NCI-H2029 (cell line): Measurements from ENCODE around the gene USHBP1.
A peak's percentile ranks its signal among the peaks of the same experiment; 100 is the strongest.
"Not testable (repeated sequence)": the region's sequence is repeated elsewhere in the genome, so short reads cannot be mapped to it uniquely, and the experiment has no call there.

ENCODE experiments used
- DNase-seq: peaks from one replicate; lab custom pipeline; 2025; lab: John Stamatoyannopoulos, UW

Gene USHBP1

DNA sequence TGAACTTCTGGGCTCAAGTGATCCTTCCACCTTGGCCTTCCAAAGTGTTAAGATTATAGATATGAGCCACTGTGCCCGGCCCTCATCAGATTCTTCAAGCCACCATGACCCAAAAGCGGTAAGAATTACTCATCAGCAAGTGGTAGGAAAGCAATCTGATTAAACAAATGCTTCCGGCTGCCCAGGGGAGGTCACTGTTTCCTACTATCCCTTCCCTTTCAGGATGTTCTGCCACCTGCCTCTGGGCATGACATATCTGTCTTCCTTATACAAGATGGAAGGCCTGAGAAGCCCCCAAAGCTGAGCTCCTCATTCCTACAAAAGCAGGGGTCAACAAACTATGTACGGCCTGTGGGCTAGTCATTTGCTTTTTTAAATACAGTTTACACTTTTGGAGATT, 31.7 kb upstream of the USHBP1 start:
- no peak for DNase-seq

DNA sequence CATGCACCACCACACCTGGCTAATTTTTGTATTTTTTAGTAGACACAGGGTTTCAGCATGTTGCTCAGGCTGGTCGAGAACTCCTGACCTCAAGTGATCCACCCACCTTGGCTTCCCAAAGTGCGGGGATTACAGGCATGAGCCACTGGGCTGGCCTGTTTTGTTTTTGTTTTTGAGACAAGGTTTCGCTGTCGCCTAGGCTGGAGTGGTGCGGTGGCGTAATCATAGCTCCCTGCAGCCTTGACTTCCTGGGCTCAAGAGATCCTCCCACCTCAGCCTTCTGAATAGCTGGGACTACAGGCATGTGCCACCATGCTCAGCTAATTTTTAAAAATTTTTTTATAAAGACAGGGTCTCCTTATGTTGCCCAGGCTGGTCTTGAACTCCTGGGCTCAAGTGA, 31.0 kb upstream of the USHBP1 start:
- not testable (repeated sequence) for DNase-seq

DNA sequence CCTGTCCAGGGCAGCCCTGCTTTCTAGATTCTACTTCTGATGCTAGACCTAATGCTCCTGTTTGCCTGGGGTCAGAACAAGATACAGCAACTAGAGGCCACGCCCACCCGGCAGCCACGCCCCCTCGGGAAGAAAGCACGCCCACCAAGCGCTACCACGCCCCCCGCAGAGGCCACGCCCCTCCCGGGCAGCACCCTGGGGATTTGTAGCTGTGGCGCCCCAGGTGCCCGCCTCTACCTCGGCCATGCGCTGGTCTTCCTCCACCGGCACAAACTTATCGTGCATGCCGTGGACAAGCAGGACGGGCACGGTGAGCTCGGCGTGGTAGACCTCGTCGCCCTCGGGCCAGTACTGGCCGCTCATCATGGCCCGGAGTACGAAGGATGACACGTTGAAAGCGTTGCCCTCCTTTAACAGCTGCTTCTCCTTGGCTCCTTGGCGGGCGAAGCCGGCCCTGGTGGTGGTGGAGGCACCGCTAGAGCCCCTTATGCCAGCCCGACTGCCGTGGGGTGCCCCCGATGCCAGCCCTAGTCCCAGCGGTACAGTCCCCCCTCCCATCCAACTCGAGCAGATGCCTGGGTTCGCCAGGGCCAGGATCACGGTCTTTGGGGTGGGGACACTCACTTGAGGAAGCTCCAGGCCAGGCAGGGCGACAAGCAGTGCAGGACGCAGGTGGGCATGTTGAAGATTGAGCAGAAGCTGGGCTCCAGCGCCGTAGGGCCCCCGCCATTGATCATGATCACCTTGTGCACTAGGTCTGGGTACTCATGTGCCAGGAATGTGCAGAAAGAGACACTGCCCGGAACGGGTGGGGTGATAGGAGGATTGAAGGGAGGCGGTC, 29.7 kb upstream of the USHBP1 start:
- DNase-seq: no peak

DNA sequence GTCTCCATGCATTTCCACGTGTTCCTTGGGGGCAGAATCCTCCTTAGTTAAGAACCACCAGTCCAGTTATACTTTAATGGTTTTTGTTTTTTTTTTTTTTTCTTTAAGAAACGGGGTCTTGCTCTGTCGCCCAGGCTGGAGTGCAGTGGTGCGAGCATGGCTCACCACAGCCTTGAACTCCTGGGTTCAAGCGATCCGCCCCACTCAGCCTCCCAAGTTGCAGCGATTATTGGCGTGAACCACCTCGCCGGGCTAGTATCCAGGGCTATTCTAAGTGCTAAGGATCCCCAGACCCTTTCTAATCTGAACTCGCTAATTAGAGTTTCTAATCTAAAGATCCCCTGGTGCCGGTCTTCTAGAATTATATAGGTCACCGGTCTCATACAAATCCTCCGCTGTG, 29.1 kb upstream of the USHBP1 start:
- DNase-seq: no peak

DNA sequence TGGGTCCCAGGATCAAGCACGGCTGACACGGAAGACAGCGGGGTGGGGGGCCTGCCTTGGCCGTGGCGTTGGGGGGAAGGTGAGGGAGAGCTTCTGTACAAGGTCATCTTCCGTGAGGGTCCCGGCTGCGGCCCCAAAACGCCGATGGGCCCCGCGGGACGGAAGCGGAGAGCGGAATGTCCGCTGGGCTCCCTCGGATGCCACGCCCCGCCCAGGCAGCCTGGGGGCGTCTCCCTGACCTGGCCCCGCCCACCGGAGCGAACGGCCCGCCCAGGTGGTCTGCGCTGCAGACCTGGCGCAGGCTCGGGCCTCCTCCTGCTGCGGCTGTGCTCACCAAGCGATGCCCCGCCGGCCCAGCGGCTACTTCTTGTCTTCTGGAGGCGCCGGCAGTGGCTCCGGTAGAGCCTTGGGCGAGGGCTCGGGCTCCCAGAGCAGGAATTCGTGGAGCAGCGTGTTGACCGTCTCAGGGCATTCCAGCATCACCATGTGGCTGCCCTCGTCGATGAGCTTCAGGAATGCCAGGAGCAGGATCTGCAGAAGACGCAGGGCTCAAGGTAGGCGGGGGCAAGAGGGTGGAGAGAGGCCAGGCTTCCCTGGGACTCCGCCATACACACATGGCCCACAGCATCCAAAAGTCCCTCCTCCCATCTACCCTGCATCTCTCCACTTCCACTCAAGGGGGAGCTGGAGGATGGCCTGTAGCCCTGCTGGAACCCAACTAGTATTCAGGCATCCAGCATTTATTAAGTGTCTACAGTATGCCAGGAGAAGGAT, 27.9 kb upstream of the USHBP1 start:
- DNase-seq: no peak

DNA sequence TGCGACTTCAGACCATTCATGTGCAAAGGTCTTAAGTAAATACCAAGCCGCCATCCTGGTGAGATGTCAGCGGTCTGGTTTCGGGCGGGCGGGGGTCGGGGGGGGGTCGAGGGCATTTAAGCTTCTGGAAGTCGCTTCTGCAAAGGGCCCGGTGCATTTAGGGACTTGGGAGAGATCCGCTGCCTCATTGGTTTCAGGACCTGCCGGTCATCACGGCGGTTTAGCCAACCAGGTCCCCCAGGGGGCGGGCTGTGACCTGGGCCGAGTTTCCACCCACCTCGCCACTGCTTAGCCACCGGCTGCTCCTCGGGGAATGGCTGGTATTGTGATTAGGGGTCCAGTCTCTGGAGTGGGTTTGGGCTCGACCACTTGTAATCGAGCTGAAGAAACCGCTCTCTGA, 24.9 kb upstream of the USHBP1 start:
- peak; percentile 62 for DNase-seq

DNA sequence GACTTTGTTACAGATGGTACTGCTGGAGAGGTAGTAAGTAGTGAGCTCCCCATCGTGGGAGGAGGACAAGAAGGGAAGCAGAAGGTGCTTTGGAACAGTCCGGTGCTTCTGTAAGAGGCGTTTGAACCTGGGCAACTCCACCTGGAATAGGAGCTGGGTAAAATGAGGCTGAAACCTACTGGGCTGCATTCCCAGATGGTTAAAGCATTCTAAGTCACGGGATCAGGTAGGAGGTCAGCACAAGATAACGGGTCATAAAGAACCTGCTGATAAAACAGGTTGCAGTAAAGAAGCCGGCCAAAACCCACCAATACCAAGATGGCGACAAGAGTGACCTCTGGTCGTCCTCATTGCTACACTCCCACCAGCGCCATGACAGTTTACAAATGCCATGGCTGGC, 22.2 kb upstream of the USHBP1 start:
- no peak for DNase-seq

DNA sequence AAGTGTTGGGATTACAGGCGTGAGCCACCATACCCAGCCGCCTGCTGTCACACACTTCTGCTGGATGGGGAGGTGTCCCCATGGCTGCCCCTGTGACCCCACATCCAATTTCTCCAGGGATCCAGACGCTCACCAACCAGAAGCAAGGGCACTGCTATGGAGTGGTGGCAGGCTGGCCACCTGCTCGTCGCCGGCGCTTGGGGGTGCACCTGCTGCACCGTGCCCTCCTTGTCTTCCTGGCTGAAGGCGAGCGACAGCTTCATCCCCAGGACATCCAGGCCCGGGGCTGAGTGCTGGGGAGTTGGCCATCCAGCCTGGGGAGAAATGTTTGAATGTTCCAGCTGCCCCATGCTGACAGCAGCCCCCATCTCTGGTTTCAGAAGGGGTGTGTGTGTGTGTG, 21.7 kb upstream of the USHBP1 start:
- no peak for DNase-seq

DNA sequence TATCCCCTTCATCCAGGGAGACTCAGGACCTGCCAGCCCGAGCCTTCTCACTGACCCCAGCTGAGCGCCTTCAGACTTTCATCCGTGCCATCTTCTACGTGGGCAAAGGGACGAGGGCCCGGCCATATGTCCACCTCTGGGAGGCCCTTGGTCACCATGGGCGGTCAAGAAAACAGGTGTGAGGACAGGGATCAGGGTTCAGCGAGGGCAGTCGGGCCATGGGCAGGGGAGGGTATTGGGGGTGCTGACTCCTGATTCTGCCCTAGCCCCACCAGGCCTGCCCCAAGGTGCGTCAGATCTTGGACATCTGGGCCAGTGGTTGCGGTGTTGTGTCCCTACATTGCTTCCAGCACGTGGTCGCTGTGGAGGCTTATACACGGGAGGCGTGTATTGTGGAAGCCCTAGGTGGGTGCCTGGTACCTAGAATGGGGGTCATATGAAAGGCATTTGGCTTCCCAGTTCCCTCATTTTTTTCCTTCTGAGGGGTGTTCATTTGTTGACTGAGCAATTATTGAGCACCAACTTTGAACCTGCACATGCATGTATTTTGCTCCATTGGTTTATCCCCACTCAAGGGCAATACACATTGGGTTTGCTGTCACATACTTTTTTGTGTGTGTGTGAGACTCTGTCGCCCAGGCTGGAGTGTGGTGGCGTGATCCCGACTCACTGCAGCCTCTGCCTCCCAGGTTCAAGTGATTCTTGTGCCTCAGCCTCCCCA, 21.0 kb upstream of the USHBP1 start:
- no peak for DNase-seq

DNA sequence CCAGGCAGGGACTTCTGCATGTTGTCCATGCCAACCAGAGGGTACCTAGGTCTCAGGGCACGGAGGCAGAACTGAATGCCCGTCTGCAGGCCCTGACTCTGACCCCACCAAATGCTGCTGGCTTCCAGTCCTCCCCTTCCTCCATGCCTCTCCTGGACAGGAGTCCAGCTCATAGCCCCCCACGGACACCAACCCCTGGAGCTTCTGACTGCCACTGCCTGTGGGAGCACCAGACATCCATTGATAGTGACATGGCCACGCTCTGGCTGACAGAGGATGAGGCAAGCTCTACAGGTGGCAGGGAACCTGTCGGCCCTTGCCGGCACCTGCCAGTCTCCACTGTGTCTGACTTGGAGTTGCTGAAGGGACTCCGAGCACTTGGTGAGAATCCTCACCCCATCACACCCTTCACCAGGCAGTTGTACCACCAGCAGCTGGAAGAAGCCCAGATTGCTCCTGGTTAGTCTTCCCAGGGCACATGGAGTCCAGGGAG, 19.0 kb upstream of the USHBP1 start:
- DNase-seq: no peak

DNA sequence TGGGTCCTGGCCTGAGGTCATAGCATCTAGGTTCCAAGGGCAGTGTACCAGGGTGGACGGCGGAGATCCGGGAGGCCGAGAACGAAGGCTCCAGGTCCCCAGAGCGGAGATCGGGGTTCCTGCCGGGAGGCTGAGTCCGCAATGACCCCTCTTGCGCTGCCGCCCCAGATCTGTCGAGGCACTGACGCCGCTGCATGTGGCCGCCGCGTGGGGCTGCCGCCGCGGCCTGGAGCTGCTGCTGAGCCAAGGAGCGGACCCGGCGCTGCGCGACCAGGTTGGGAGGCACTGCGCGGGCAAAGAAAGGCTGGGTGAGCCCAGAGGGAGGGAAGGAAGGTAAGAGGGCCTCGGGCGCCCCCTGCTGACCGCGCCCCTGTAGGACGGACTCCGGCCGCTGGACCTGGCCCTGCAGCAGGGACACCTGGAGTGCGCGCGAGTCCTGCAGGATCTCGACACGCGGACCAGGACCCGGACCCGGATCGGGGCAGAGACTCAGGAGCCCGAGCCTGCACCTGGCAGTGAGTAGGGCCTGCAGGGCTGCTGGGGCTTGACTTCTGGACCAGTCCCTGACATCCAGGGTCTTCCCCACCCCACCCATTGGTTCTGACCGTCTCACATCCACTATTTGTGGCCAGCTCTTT, 18.1 kb upstream of the USHBP1 start:
- DNase-seq: peak; percentile 71

DNA sequence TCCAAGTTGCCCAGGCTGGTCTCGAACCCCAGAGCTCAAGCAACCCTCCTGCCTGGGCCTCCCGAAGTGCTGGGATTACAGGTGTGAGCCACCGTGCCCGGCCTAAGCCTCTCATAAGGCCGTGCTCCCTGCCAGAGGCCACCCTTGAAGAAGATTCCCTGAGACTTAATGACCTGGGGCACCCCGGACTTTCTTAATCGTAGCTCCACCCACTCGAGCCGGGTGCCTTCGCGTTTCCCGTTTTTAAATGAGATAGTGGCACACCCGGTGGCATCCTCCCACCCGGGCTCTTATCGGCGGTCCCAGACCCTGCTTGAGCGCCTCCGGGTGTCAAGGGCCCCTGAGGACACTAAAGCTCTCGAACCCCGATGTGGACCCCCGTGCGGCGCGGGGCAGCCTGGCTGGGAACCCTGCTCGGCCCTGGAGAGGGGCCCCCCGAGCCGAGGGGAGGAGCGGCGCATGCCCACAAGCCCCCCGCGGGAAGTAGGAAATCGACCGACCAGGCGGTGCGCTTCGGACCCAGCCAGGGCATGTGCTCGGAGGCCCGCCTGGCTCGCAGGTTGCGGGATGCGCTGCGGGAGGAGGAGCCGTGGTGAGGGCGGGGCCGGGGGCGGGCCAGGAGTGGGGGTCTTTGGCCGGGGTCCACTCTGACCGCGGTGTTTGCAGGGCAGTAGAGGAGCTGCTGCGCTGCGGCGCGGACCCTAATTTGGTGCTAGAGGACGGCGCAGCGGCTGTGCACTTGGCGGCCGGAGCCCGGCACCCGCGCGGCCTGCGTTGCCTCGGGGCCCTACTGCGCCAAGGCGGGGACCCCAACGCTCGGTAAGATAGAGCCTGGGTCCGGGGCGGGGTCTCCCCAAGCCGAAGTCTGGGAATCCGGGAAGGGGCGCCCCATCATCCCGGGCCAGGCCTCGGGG, 17.1 kb upstream of the USHBP1 start, which contains the start of gene ANKLE1:
ANKLE1 (plus strand) TSS at position 511 of the 914 bp plus-strand sequence; CDS start at position 531, 20 bp downstream.
- no peak for DNase-seq

DNA sequence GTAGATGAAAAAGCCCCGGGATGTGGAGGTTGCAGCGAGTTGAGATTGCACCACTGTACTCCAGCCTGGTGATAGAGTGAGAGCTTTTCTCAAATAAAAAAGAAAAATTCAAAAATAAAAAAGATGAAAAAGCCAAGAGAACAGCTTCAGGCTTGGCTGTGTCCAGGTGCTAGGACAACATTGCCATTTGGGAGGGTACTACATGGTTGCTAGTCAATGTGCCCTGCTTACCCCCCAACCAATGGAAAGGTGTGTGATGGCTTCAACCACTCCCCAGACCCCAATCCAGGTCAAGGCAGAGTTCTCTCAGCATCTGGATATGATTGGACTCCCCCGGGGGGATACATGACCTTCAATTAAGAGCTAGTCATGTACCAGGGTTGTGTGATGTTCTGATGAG, 14.9 kb upstream of the USHBP1 start:
- no peak for DNase-seq

DNA sequence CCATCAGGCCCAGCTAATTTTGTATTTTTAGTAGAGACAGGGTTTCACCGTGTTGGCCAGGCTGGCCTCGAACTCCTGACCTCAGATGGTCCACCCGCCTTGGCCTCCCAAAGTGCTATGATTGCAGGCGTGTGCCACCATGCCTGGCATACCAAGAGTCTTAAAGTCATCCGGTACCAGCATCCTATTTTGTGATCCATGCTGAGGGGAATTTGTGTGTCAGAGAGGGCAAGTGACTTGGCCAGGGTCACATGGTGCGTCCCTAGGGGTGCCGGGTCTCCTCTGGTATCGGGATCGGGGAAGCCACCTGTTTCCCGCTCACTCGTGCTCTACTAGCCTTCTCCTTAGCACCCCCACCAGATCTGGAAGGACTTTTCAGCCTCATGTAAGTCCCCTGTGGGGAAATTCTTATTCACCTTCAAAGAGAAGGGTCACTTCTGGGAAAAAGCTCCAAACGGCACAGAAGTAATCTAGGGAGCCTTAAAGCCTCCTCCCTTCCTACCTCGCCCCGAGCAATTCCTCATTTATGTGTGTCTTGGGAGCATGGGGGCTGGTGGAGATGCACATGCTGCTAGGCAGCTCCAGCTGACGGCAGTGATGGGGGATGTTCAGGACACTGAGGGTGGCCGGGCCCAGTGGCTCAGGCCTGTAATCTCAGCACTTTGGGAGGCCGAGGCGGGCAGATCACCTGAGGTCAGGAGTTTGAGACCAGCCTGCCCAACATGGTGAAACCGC, 11.1 kb upstream of the USHBP1 start:
- DNase-seq: no peak

DNA sequence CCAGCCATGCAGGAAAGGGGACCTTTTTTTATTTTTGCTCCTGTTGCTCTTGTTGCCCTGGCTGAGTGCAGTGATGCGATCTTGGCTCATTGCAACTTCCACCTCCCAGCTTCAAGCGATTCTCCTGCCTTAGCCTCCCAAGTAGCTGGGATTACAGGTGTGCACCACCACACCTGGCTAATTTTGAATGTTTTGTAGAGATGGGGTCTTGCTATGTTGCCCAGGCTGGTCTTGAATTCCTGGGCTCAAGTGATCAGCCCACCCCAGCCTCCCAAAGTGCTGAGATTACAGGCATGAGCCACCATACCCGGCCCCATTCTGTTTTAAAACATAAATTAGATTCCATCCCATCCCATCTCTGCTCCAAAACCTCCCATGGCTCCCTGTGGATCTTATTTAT, 10.3 kb upstream of the USHBP1 start:
- DNase-seq: not testable (repeated sequence)

DNA sequence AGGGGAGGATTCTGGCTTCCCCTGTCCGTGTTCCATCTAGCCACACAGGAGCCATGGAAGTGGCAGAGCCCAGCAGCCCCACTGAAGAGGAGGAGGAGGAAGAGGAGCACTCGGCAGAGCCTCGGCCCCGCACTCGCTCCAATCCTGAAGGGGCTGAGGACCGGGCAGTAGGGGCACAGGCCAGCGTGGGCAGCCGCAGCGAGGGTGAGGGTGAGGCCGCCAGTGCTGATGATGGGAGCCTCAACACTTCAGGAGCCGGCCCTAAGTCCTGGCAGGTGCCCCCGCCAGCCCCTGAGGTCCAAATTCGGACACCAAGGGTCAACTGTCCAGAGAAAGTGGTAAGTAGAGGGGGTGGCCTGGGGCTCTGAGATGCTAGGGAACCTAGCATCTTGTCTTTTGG, 4.2 kb upstream of the USHBP1 start:
- DNase-seq: no peak

DNA sequence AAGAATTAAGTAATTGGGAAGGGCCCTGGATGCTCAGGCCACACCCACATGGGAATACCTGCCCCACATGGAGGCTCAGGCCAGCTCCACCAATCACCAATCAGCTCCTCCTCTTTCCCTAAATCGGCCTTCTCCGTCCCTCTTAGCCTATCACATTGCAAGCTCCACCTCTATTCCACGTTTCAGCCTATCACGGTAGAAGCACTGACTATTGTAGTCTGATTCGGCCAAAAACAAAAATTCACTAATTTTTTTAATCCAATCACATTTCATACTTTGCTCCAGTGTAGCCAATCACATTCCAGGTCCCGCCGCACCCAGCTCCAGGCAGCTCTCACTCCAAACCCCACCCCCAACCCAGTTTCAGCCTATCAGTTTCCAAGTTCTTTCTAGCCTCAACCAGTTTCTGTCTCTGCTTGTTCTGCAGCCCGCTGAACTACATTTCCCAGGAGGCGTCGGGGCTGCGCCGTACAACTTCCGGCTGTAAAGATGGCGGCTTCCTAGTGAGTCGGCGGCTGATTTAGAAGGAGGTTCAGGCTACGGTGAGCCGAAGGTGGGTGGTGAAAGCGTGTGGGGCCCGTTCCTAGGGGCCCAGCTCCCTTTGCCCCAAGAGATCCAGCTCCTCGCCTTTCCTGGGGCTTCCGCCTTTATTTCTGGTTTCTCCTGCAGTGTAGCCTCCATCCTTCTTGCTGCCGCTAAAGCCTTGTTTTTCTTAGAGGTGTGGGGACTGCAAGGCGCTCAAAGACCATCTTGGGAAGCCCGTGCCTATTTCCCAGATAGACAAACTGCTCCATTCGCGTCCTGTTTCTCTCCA, 2.6 kb upstream of the USHBP1 start, which contains the start of gene BABAM1:
BABAM1 (plus strand) TSS at position 469 of the 814 bp plus-strand sequence. CDS start 1,364 bp downstream, outside the sequence.
- peak; percentile 98 for DNase-seq

DNA sequence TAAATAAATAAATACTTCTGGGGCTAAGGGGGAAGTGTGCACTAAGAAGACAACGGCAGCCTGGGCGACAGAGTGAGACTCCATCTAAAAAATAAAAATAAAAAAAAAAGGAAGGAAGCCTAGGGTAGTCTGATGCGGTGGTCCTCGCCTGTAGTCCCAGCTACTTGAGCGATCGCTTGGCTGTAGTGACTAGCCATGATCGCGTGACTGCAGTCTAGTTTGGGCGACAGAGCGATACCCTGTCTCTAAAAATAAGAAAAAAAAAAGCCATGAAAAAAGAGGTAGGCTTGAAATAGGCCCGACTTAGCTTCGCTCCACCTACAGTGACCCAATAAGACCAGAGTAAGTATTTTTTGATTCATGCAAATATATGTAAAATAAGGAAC, 2.0 kb upstream of the USHBP1 start:
- DNase-seq: no peak

DNA sequence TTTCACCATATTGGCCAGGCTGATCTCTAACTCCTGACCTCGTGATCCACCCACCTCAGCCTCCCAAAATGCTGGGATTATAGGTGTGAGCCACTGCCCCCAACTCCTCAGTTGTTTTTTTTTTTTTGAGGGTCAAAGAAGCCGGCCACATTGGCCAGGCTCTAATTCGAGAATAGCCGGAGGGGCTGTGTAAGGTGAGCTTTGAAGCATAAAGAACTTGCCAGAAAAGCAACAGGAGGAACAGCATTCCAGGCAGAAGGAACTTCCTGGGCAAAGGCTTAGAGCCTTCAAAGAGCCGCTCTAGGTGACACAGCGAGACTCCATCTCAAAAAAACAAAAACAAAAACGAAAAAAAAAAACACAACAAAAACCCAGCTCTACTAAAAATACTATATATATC, 1.5 kb upstream of the USHBP1 start:
- DNase-seq: no peak
